Esophagus muscularis mucosa (tissue), 4 donors: ENCODE measurements around the gene TMEM171.

Source experiments
- EP300 ChIP-seq: sonication (generic); formaldehyde crosslinking; IDR thresholded peaks from one replicate; pipeline ENCODE4 v1.6.1; 2017; ENCODE audit warnings: antibody characterized with exemption
- POLR2A ChIP-seq: fragments of 450-650 bp; IDR thresholded peaks from one replicate; pipeline ENCODE4 v1.6.1; 2017; ENCODE audit warnings: antibody characterized with exemption, moderate library complexity, mild to moderate bottlenecking, low read depth
- POLR2AphosphoS5 ChIP-seq, 2 donors: sonication (generic); formaldehyde crosslinking; IDR thresholded peaks; one replicate each; pipeline ENCODE4 v1.6.1; 2017; ENCODE audit warnings: antibody characterized with exemption in 2 of 2
- TF ChIP-seq, protein P1 (sequence below), 3 experiments: fragments of 200-600 bp in 2 of 3; fragments of 450-650 bp in 1 of 3; sonication (generic) in 2 of 3; IDR thresholded peaks; one replicate each; pipeline ENCODE4 v1.5.1; 2017 to 2019; ENCODE audit warnings: antibody characterized with exemption in 3 of 3, mild to moderate bottlenecking in 2 of 3, moderate library complexity in 1 of 3

DNA sequence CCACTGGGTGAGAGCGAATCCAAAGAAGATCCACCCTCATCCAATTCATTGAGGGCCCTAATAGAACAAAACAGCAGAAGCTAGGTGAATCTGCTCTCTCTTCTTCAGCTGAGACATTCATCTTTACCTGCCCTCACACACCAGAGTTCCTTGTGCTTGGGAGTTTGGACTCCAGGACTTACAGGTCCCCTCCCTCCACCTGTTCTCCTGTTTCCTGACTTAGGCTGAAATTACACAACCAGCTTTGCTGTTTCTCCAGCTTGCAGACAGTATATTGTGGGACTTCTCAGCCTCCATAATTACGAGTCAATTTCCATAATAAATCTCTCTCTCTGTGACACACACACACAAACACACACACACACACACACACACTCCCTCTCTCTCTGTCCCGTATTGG is 19.1 kb downstream of the TMEM171 start:
- TF ChIP-seq, protein P1, sequence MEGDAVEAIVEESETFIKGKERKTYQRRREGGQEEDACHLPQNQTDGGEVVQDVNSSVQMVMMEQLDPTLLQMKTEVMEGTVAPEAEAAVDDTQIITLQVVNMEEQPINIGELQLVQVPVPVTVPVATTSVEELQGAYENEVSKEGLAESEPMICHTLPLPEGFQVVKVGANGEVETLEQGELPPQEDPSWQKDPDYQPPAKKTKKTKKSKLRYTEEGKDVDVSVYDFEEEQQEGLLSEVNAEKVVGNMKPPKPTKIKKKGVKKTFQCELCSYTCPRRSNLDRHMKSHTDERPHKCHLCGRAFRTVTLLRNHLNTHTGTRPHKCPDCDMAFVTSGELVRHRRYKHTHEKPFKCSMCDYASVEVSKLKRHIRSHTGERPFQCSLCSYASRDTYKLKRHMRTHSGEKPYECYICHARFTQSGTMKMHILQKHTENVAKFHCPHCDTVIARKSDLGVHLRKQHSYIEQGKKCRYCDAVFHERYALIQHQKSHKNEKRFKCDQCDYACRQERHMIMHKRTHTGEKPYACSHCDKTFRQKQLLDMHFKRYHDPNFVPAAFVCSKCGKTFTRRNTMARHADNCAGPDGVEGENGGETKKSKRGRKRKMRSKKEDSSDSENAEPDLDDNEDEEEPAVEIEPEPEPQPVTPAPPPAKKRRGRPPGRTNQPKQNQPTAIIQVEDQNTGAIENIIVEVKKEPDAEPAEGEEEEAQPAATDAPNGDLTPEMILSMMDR (IDR thresholded peaks at IDR 0.05), result no peak
- TF ChIP-seq POLR2AphosphoS5 (IDR thresholded peaks at IDR 0.05), result no peak
- TF ChIP-seq POLR2A, result no peak
- TF ChIP-seq EP300, result no peak
